K562 treated with DMSO at 1 percent for 48 hours (cell line): Measurements from ENCODE around the gene MARCKSL1. TPM values are rescaled to one million over a fixed set of nuclear protein-coding genes. Genes with fewer than 3 reads are reported as not detected.

ENCODE experiments used
- total RNA-seq: library from RNA; unstranded; fragments of 300-600 nt; gene quantifications from 2 replicates; pipeline ENCODE4 v1.2.3, GENCODE V29; 2022; ENCODE audit warnings: low replicate concordance; ENCODE audit errors: extremely low read depth

Gene MARCKSL1, protein sequence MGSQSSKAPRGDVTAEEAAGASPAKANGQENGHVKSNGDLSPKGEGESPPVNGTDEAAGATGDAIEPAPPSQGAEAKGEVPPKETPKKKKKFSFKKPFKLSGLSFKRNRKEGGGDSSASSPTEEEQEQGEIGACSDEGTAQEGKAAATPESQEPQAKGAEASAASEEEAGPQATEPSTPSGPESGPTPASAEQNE
- not detected in 2 replicates for total RNA-seq

DNA sequence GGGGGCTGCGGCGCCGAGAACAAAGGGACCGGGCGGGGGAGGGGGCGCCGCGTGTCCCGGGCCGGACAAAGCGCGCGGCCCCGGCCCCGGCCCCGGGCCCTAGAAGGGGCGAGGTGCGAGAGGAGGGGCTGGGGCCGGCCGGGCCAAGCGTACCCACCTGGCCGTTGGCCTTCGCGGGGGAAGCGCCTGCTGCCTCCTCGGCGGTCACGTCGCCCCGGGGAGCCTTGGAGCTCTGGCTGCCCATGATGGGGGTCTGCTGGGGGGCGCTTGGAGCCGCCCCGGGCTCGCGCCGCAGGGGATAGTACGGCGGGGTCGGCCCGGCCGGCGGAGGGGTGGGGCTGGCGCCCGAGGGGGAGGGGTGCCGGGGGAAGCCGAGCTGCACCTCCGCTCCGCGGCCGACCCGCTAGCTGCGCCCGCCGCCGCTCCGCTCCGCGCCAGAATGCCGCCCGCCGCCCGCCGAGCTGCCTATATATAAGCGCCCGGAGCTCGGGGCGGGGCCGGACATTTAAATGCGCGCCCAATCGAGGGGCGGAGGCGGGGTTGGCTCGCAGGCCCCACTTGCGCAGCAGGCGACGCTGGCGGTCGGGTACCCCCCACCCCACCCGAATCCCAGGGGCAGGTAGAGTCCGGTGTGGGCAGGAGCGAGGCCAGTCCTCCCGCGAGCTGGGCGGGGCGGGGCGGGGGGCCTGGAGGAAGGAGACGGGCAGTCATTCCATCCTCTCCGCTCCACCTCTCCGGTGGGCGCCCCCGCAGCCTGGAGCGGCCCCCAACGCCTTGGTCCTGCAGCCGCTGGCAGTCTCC lies at the start of gene MARCKSL1:
TSS of gene MARCKSL1 (minus strand) at position 444 of the 801 bp plus-strand sequence. CDS start at position 244, 200 bp downstream.

DNA sequence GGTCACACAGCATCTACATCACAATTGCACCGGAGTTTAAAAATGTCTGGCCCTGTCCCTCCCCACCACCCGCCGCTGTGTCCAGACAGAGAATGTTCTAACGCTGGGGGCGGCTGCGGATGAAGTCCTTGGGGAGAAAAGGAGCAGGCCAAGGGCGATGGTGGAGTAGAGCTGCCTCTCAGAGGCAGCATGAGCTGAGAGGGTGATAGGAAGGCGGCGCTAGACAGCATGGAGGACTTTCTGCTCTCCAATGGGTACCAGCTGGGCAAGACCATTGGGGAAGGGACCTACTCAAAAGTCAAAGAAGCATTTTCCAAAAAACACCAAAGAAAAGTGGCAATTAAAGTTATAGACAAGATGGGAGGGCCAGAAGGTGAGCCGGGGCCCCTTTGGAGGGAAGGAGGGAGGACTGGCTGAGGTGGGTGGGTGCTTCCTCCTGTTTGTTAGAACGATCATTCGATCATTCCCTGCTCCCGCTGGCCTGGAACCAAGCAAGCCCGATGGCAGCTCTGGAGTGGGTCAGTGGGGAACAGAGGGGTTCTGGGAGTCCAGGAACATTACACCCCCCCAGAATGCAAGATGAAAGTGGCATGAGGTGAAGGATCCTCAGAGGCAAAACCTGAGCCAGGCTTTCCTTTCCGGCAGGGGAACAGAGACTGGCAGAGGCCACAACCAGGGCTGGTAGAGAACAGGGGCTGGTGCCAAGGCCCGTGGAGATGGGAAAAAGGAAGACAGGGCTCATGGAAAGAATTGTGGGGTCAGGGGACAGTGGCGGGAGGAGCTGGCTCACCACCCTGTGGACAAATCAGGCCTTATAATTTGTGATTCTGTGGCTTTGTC lies 26.7 kb upstream of the MARCKSL1 start, which contains the start of the genes FAM229A and TSSK3:
TSS of gene FAM229A (minus strand) at position 12 of the 840 bp plus-strand sequence. CDS start 394 bp downstream, outside the sequence.
TSS of gene TSSK3 (plus strand) at position 66 of the 840 bp plus-strand sequence. CDS start at position 229, 163 bp downstream.

DNA sequence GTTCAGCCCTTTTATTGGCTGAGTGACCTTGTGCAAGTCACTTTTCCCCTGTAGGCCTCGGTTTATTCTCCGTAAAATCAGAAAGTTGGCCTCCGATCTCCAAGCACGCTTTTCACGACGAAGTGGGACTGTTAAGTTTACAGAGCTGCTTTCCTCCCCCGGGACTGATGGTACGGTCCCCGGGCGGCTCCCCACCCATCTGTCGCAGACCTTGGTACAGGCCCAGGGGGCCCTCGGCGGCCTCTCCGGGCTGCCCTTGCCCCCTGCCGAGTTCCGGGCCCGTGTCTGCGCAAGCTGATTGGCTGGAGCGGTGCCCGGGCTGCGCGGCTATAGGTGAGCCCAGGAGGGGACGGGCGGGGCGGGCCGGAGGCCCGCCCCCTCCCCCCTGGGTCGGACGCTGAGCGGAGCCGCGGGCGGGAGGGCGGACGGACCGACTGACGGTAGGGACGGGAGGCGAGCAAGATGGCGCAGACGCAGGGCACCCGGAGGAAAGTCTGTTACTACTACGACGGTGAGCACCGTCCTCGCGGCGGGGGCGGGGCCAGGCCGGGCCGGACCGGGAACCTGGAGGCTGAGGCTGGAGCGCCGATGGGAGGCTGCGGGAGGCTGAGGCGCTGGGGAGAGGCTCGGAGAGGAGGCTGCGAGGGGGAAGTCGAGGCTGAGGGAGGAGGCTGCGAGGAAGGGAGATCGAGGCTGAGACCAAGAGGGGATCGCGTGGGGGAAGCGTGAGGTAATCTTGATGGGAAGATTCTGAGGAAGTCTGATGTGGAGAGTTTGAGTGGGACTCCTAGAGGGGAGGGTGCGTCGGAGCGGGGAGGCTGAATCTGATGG lies 44.1 kb downstream of the MARCKSL1 start, which contains the start of gene HDAC1:
TSS of gene HDAC1 (plus strand) at position 376 of the 831 bp plus-strand sequence. CDS start at position 463, 87 bp downstream.

Other genes starting within 250 kb of the MARCKSL1 start
- gene KPNA6, start 228.2 kb downstream of the MARCKSL1 start, total RNA-seq: not detected in 2 replicates
- not detected in 2 replicates for gene TXLNA, start 156.6 kb downstream of the MARCKSL1 start, total RNA-seq
- gene CCDC28B, start 135.6 kb downstream of the MARCKSL1 start, total RNA-seq: not detected in 2 replicates
- not detected in 2 replicates for gene IQCC, start 130.6 kb downstream of the MARCKSL1 start, total RNA-seq
- gene DCDC2B, start 127.1 kb downstream of the MARCKSL1 start, total RNA-seq: not detected in 2 replicates
- not detected in 2 replicates for gene TMEM234, start 113.9 kb downstream of the MARCKSL1 start, total RNA-seq
- not detected in 2 replicates for gene EIF3I, start 113.8 kb downstream of the MARCKSL1 start, total RNA-seq
- not detected in 2 replicates for gene FAM167B, start 89.0 kb downstream of the MARCKSL1 start, total RNA-seq
- gene LCK, start 85.0 kb downstream of the MARCKSL1 start, total RNA-seq: not detected in 2 replicates
- gene HDAC1, start 44.1 kb downstream of the MARCKSL1 start, total RNA-seq: 992 TPM in 1 of 2 replicates, not detected in the other
- gene FAM229A, start 26.3 kb upstream of the MARCKSL1 start, total RNA-seq: not detected in 2 replicates
- gene TSSK3, start 26.3 kb upstream of the MARCKSL1 start, total RNA-seq: not detected in 2 replicates
- not detected in 2 replicates for gene BSDC1, start 58.2 kb upstream of the MARCKSL1 start, total RNA-seq
- not detected in 2 replicates for gene ZBTB8B, start 128.8 kb upstream of the MARCKSL1 start, total RNA-seq
- gene ZBTB8A, start 203.2 kb upstream of the MARCKSL1 start, total RNA-seq: not detected in 2 replicates